SK-N-SH (cell line): ENCODE data around the gene CLIP3. TPM values are rescaled to one million over a fixed set of nuclear protein-coding genes. Genes with fewer than 3 reads are reported as not detected.

Source experiments
- CTCF ChIA-PET: fragments of 300-600, 350-600 bp; formaldehyde crosslinking; extraction: SDS; loops from one replicate; lab custom pipeline; 2021; lab: Yijun Ruan, JAX
- POLR2A ChIA-PET: fragments of 350-600 bp; sonication (Branson Sonifier 250); formaldehyde crosslinking; extraction: SDS; loops from one replicate; lab custom pipeline; 2020; ENCODE audit warnings: antibody characterized with exemption, inconsistent platforms; lab: Yijun Ruan, JAX
- DNase-seq: peaks from one replicate; pipeline ENCODE4 v3.0.0; 2012
- H2AFZ ChIP-seq: fragments of 200-600 bp; sonication (generic); 2 replicates; pipeline ENCODE4 v1.8.1; 2016; ENCODE audit warnings: antibody characterized with exemption, mild to moderate bottlenecking, low read depth
- H3F3A ChIP-seq: fragments of 200-600 bp; sonication (generic); replicated peaks from 2 replicates; pipeline ENCODE3; 2016; ENCODE audit warnings: antibody characterized with exemption, mild to moderate bottlenecking; ENCODE audit not compliant: insufficient read depth
- H3K27ac ChIP-seq, 2 experiments: fragments of 200-500 bp in 1 of 2; fragments of 200-600 bp in 1 of 2; sonication (Bioruptor generic) in 1 of 2; sonication (generic), shearing (Covaris generic) in 1 of 2; 2 replicates each; pipeline versions ENCODE4 v1.5.1 to v1.6.1; 2014 to 2016; ENCODE audit warnings: low read depth in 2 of 2, inconsistent platforms in 1 of 2, low read length in 1 of 2, mild to moderate bottlenecking in 1 of 2, mixed read lengths in 1 of 2
- H3K27me3 ChIP-seq: fragments of 200-600 bp; sonication (generic), shearing (Covaris generic); 2 replicates; pipeline ENCODE4 v1.6.1; 2016; ENCODE audit warnings: mixed run types; ENCODE audit not compliant: insufficient read depth
- H3K36me3 ChIP-seq, 2 experiments: fragments of 200-500 bp in 1 of 2; fragments of 200-600 bp in 1 of 2; sonication (Bioruptor generic) in 1 of 2; sonication (generic) in 1 of 2; replicated peaks in 1 of 2; 2 replicates each; pipeline versions ENCODE3 to v1.5.1; 2014 to 2016; ENCODE audit warnings: low read length in 1 of 2, mild to moderate bottlenecking in 1 of 2; ENCODE audit not compliant: insufficient read depth in 2 of 2, control insufficient read depth in 1 of 2
- H3K4me1 ChIP-seq, 2 experiments: fragments of 200-500 bp in 1 of 2; fragments of 200-600 bp in 1 of 2; sonication (Bioruptor generic) in 1 of 2; sonication (generic), shearing (Covaris generic) in 1 of 2; 2 replicates each; pipeline versions ENCODE4 v1.5.1 to v1.6.1; 2014 to 2016; ENCODE audit warnings: low read depth in 1 of 2, low read length in 1 of 2, mixed run types in 1 of 2; ENCODE audit not compliant: insufficient read depth in 2 of 2, control insufficient read depth in 1 of 2
- H3K4me2 ChIP-seq: fragments of 200-600 bp; sonication (generic), shearing (Covaris generic); 2 replicates; pipeline ENCODE4 v1.6.1; 2017; ENCODE audit warnings: mixed run types
- H3K4me3 ChIP-seq, 2 experiments: fragments of 200-500 bp in 1 of 2; fragments of 200-600 bp in 1 of 2; sonication (Bioruptor generic) in 1 of 2; sonication (generic), shearing (Covaris generic) in 1 of 2; 2 replicates each; pipeline versions ENCODE4 v1.5.1 to v1.8.1; 2014 to 2016; ENCODE audit warnings: low read depth in 2 of 2, inconsistent platforms in 1 of 2, low read length in 1 of 2, mild to moderate bottlenecking in 1 of 2, mixed read lengths in 1 of 2, moderate library complexity in 1 of 2
- H3K79me2 ChIP-seq: fragments of 200-600 bp; sonication (generic); 2 replicates; pipeline ENCODE4 v1.8.1; 2017; ENCODE audit warnings: mild to moderate bottlenecking; ENCODE audit not compliant: insufficient read depth
- H3K9ac ChIP-seq: fragments of 200-600 bp; sonication (generic); 2 replicates; pipeline ENCODE4 v1.6.1; 2017; ENCODE audit warnings: mixed run types
- H3K9me2 ChIP-seq: fragments of 200-600 bp; sonication (generic); 2 replicates; pipeline ENCODE4 v1.6.1; 2017; ENCODE audit warnings: mixed run types
- H3K9me3 ChIP-seq: fragments of 200-600 bp; sonication (generic); 2 replicates; pipeline ENCODE4 v1.6.1; 2017; ENCODE audit warnings: mixed run types, mild to moderate bottlenecking, moderate library complexity
- H4K20me1 ChIP-seq: fragments of 200-600 bp; sonication (generic); 2 replicates; pipeline ENCODE4 v1.6.1; 2017; ENCODE audit warnings: mild to moderate bottlenecking, mixed run types; ENCODE audit not compliant: insufficient read depth
- CHD2 ChIP-seq: fragments of 150-350 bp; IDR thresholded peaks from 2 replicates; pipeline ENCODE4 v1.6.1; 2018; ENCODE audit warnings: low read length; ENCODE audit not compliant: partially characterized antibody
- ELF1 ChIP-seq: IDR thresholded peaks from 2 replicates; pipeline ENCODE4 v1.4.0; 2012
- EP300 ChIP-seq, 2 experiments: IDR thresholded peaks; 2 replicates each; pipeline versions ENCODE4 v1.4.0 to v1.6.1; 2012; ENCODE audit warnings: borderline replicate concordance in 1 of 2, low read depth in 1 of 2, low read length in 1 of 2
- EZH2phosphoT487 ChIP-seq: fragments of 200-600 bp; sonication (generic); IDR thresholded peaks from 2 replicates; pipeline ENCODE4 v1.6.1; 2017; ENCODE audit warnings: low read depth, mixed run types, mild to moderate bottlenecking, antibody characterized with exemption, moderate library complexity, borderline replicate concordance
- FOSL2 ChIP-seq: IDR thresholded peaks from 2 replicates; pipeline ENCODE4 v1.4.0; 2012; ENCODE audit warnings: low read depth, mild to moderate bottlenecking, moderate library complexity, borderline replicate concordance
- GABPA ChIP-seq: IDR thresholded peaks from 2 replicates; pipeline ENCODE4 v1.4.0; 2012; ENCODE audit warnings: low read depth, mild to moderate bottlenecking
- JUND ChIP-seq: IDR thresholded peaks from 2 replicates; pipeline ENCODE4 v1.4.0; 2012
- MEF2A ChIP-seq: IDR thresholded peaks from 2 replicates; pipeline ENCODE4 v1.4.0; 2012; ENCODE audit warnings: low read depth, borderline replicate concordance
- NRF1 ChIP-seq: IDR thresholded peaks from 2 replicates; pipeline ENCODE4 v1.6.1; 2012; ENCODE audit warnings: low read depth, mild to moderate bottlenecking, low read length
- RAD21 ChIP-seq: IDR thresholded peaks from 2 replicates; pipeline ENCODE4 v1.6.1; 2012; ENCODE audit warnings: mild to moderate bottlenecking, low read length
- RCOR1 ChIP-seq: fragments of 150-350 bp; IDR thresholded peaks from 2 replicates; pipeline ENCODE4 v1.6.1; 2017; ENCODE audit warnings: antibody characterized with exemption, low read length
- SMC3 ChIP-seq: IDR thresholded peaks from 2 replicates; pipeline ENCODE4 v1.6.1; 2012; ENCODE audit warnings: low read depth, low read length, improper control_type of control experiment
- TCF12 ChIP-seq: IDR thresholded peaks from 2 replicates; pipeline ENCODE4 v1.4.0; 2012
- YY1 ChIP-seq: IDR thresholded peaks from 2 replicates; pipeline ENCODE4 v1.4.0; 2012; ENCODE audit warnings: low read depth, mild to moderate bottlenecking
- WGBS: methylation state at CpG from one replicate; pipeline ENCODE4 v1.1.6; 2017; ENCODE audit warnings: low lambda C conversion rate; 5-methylcytosine and 5-hydroxymethylcytosine counted together
- polyA plus RNA-seq, 3 experiments: library from polyadenylated mRNA; depleted of rRNA; stranded (reverse); fragments of >200 nt; gene quantifications; 2 replicates each; pipeline ENCODE4 v1.2.3, GENCODE V29; 2012
- TF ChIP-seq, protein P1 (sequence below): fragments of 150-350 bp; IDR thresholded peaks from 2 replicates; pipeline ENCODE4 v1.6.1; 2017; ENCODE audit warnings: antibody characterized with exemption, low read length, low read depth, borderline replicate concordance
- TF ChIP-seq, protein P2 (sequence below): IDR thresholded peaks from 2 replicates; pipeline ENCODE4 v1.4.0; 2012; ENCODE audit warnings: low read depth
- TF ChIP-seq, protein P3 (sequence below): IDR thresholded peaks from 2 replicates; pipeline ENCODE4; 2012
- TF ChIP-seq, protein P4 (sequence below): fragments of 150-350 bp; IDR thresholded peaks from 2 replicates; pipeline ENCODE4 v1.6.1; 2016; ENCODE audit warnings: mild to moderate bottlenecking, low read depth, low read length
- TF ChIP-seq, protein P5 (sequence below): IDR thresholded peaks from 2 replicates; pipeline ENCODE4 v1.4.0; 2012; ENCODE audit warnings: low read depth, borderline replicate concordance
- TF ChIP-seq, protein P6 (sequence below): fragments of 200-600 bp; sonication (generic); IDR thresholded peaks from 2 replicates; pipeline ENCODE4 v1.6.1; 2017; ENCODE audit warnings: antibody characterized with exemption, mild to moderate bottlenecking, moderate library complexity

The CLIP3 gene
- polyA plus RNA-seq, 1 of the 3 experiments (the other 2 are of a cell fraction): 13.1 TPM

DNA sequence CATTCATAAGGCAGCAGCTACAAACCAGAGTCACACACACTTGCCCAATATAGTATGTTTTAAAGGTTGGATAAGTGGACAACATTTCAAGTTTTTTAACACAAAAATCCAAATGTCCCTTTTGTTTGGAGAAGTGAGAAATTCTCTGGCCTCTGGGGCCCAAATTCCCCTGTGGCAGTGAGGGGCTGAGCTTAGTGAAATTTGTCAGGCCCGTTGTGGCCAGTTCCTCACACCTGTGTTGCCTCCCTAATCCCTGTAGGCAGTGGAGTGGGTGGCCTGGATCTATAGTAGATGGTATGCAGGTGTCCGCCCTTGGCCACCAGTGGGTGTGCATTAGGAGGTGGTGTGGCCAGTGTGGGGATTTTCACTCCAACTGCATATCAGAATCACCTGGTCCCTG is 28.7 kb upstream of the CLIP3 start:
- Histone ChIP-seq H3K9me3 (no peaks in the 10 kb centered on the region), H3K27ac (no peak overlapping the region), H3K36me3 (peaks cover 5 to 6% of the 10 kb centered on the region in 2 experiments), H2AFZ (no peak overlapping the region), H3K4me3 (no peak overlapping the region), H3K27me3 (no peaks in the 10 kb centered on the region), H3K79me2 (peaks cover 38% of the 10 kb centered on the region), H3K4me1 (no peaks in the 10 kb centered on the region), H3K9ac (no peak overlapping the region), H3K9me2 (no peaks in the 10 kb centered on the region), H3F3A (no peaks in the 10 kb centered on the region), H3K4me2 (no peak overlapping the region), H4K20me1 (peaks cover 17% of the 10 kb centered on the region; the same call in 1 of the 2 replicates)
- DNase-seq: no peak
- TF ChIP-seq, protein P1, sequence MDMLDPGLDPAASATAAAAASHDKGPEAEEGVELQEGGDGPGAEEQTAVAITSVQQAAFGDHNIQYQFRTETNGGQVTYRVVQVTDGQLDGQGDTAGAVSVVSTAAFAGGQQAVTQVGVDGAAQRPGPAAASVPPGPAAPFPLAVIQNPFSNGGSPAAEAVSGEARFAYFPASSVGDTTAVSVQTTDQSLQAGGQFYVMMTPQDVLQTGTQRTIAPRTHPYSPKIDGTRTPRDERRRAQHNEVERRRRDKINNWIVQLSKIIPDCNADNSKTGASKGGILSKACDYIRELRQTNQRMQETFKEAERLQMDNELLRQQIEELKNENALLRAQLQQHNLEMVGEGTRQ: no peak
- TF ChIP-seq YY1 (no peak), CHD2 (no peak), ELF1 (no peak), GABPA (no peak), SMC3 (no peak), FOSL2 (no peak), EP300 (IDR thresholded peaks at IDR 0.05; ENCODE audit: borderline replicate concordance in 1 of 2, low read depth in 1 of 2, low read length in 1 of 2) (no peak), RAD21 (no peak), RCOR1 (no peak), EZH2phosphoT487 (no peak), JUND (no peak), TCF12 (no peak), MEF2A (no peak), NRF1 (no peak)
- TF ChIP-seq, protein P2, sequence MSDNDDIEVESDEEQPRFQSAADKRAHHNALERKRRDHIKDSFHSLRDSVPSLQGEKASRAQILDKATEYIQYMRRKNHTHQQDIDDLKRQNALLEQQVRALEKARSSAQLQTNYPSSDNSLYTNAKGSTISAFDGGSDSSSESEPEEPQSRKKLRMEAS: no peak
- TF ChIP-seq, protein P3, sequence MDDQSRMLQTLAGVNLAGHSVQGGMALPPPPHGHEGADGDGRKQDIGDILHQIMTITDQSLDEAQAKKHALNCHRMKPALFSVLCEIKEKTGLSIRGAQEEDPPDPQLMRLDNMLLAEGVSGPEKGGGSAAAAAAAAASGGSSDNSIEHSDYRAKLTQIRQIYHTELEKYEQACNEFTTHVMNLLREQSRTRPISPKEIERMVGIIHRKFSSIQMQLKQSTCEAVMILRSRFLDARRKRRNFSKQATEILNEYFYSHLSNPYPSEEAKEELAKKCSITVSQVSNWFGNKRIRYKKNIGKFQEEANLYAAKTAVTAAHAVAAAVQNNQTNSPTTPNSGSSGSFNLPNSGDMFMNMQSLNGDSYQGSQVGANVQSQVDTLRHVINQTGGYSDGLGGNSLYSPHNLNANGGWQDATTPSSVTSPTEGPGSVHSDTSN: no peak
- TF ChIP-seq, protein P4, sequence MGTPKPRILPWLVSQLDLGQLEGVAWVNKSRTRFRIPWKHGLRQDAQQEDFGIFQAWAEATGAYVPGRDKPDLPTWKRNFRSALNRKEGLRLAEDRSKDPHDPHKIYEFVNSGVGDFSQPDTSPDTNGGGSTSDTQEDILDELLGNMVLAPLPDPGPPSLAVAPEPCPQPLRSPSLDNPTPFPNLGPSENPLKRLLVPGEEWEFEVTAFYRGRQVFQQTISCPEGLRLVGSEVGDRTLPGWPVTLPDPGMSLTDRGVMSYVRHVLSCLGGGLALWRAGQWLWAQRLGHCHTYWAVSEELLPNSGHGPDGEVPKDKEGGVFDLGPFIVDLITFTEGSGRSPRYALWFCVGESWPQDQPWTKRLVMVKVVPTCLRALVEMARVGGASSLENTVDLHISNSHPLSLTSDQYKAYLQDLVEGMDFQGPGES: no peak
- TF ChIP-seq, protein P5, sequence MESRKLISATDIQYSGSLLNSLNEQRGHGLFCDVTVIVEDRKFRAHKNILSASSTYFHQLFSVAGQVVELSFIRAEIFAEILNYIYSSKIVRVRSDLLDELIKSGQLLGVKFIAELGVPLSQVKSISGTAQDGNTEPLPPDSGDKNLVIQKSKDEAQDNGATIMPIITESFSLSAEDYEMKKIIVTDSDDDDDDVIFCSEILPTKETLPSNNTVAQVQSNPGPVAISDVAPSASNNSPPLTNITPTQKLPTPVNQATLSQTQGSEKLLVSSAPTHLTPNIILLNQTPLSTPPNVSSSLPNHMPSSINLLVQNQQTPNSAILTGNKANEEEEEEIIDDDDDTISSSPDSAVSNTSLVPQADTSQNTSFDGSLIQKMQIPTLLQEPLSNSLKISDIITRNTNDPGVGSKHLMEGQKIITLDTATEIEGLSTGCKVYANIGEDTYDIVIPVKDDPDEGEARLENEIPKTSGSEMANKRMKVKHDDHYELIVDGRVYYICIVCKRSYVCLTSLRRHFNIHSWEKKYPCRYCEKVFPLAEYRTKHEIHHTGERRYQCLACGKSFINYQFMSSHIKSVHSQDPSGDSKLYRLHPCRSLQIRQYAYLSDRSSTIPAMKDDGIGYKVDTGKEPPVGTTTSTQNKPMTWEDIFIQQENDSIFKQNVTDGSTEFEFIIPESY: no peak
- TF ChIP-seq, protein P6, sequence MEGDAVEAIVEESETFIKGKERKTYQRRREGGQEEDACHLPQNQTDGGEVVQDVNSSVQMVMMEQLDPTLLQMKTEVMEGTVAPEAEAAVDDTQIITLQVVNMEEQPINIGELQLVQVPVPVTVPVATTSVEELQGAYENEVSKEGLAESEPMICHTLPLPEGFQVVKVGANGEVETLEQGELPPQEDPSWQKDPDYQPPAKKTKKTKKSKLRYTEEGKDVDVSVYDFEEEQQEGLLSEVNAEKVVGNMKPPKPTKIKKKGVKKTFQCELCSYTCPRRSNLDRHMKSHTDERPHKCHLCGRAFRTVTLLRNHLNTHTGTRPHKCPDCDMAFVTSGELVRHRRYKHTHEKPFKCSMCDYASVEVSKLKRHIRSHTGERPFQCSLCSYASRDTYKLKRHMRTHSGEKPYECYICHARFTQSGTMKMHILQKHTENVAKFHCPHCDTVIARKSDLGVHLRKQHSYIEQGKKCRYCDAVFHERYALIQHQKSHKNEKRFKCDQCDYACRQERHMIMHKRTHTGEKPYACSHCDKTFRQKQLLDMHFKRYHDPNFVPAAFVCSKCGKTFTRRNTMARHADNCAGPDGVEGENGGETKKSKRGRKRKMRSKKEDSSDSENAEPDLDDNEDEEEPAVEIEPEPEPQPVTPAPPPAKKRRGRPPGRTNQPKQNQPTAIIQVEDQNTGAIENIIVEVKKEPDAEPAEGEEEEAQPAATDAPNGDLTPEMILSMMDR: no peak
- POLR2A ChIA-PET: interaction anchor here (0.8 kb wide), 1 partner anchor 53 kb away, joined by 3 read pairs; no protein-coding TSS in a partner anchor
- WGBS: 100% methylated on average over 2 of the region's 2 CpGs
- CTCF ChIA-PET: interaction anchor here (0.9 to 1.6 kb wide), 6 partner anchors 23 to 112 kb away, joined by 3 to 10 read pairs (median 4); no protein-coding TSS in a partner anchor
